Small intestine (tissue), 7 donors: ENCODE measurements around the gene GRIK4. TPM values are rescaled to one million over a fixed set of nuclear protein-coding genes. Genes with fewer than 3 reads are reported as not detected.
A peak's percentile ranks its signal among the peaks of the same experiment; 100 is the strongest.

Experiments
- DNase-seq, 2 donors: peaks; one replicate each; pipeline versions ENCODE4 v3.0.0 to v3.0.0-alpha.2; 2013
- FAIRE-seq: peaks from 2 replicates; lab custom pipeline; 2012; peaks lifted over from hg19 to GRCh38; lab: Jason Lieb, UNC
- H3K27ac ChIP-seq, 3 donors: one replicate each; pipeline ENCODE4 v1.5.1; 2013; ENCODE audit warnings: low read length in 2 of 3, mild to moderate bottlenecking in 2 of 3, control low read depth in 1 of 3, inconsistent platforms in 1 of 3, low read depth in 1 of 3, moderate library complexity in 1 of 3
- H3K27me3 ChIP-seq, 3 donors: one replicate each; pipeline ENCODE4 v1.6.1; 2013; ENCODE audit warnings: low read length in 3 of 3, inconsistent platforms in 1 of 3; ENCODE audit not compliant: control insufficient read depth in 3 of 3, insufficient read depth in 3 of 3
- H3K36me3 ChIP-seq, 3 donors: one replicate each; pipeline ENCODE4 v1.6.1; 2013; ENCODE audit warnings: low read length in 3 of 3, inconsistent platforms in 1 of 3, low read depth in 1 of 3, mild to moderate bottlenecking in 1 of 3, moderate library complexity in 1 of 3; ENCODE audit not compliant: control insufficient read depth in 3 of 3, insufficient read depth in 2 of 3
- H3K4me1 ChIP-seq, 3 donors: one replicate each; pipeline ENCODE4 v1.6.1; 2013; ENCODE audit warnings: low read length in 2 of 3, inconsistent platforms in 1 of 3, low read depth in 1 of 3, mild to moderate bottlenecking in 1 of 3, moderate library complexity in 1 of 3; ENCODE audit not compliant: control insufficient read depth in 3 of 3, insufficient read depth in 2 of 3
- H3K4me3 ChIP-seq, 3 donors: one replicate each; pipeline ENCODE4 v1.5.1; 2013; ENCODE audit warnings: low read length in 3 of 3, control low read depth in 1 of 3, inconsistent platforms in 1 of 3, low read depth in 1 of 3, mild to moderate bottlenecking in 1 of 3, moderate library complexity in 1 of 3
- H3K9me3 ChIP-seq, 2 donors: one replicate each; pipeline ENCODE4 v1.6.1; 2013; ENCODE audit warnings: low read depth in 1 of 2, low read length in 1 of 2; ENCODE audit not compliant: control insufficient read depth in 2 of 2, insufficient read depth in 1 of 2
- WGBS, 3 donors: extraction: QIAGEN DNeasy Blood & Tissue Kit; methylation state at CpG; one replicate each; pipeline ENCODE4 v1.1.7; 2013; 5-methylcytosine and 5-hydroxymethylcytosine counted together
- polyA plus RNA-seq, 4 donors: library from polyadenylated mRNA; stranded (reverse) in 3 of 4; unstranded in 1 of 4; fragments of 200-250 nt in 3 of 4; fragments of 120-200 nt in 1 of 4; gene quantifications; one replicate each; pipeline versions ENCODE4 v1.2.1 to v1.2.3, GENCODE V29; 2013
- donor health status: healthy with polysubstance abuse.
- donor health status: control.
- donor health status: control.
- donor health status: Bipolar disorder and iron deficiency.
- donor health status: healthy.

Gene GRIK4
- polyA plus RNA-seq, 4 donors, result 0.15 to 1.4 (median 0.27) TPM; not detected in 1

DNA sequence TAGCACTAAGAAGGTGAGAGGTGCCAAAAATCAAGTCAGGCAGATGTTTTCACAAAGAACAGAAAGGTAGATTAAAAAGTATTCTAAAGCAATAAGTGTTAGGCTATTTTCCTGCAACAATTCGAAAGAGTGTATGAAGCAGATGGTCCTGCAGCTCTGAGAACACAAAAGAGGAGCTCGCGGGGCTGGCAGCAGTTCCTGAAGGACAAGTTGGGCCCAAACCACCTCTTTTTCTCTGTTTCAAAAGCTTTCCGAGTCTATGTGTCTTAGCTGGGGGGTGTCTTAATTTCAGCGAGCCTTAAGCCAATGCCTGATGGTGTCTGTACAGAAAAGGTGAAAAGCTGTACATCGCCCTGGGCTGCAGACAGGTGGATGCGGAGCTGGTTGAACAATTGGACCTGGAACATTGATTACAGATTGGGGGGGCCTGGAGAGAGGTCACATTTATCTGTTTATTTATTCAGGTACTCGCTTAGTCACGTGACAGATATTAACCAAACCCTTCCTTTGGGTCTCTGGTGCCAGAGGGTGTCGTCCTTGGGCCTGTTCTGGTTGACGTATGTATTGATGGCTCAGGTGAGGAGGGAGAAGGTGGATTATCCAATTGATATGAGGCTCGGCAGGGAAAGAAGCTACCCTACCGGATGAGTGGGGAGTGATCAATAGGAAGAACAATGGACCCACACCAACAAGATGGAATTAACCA lies 24.7 kb downstream of the GRIK4 start:
- H3K27ac ChIP-seq, result no peak overlapping the region
- no peak overlapping the region for H3K4me3 ChIP-seq
- H3K36me3 ChIP-seq, result no peaks in the 10 kb centered on the region
- no peaks in the 10 kb centered on the region for H3K9me3 ChIP-seq
- FAIRE-seq, result no peak
- H3K4me1 ChIP-seq, result peaks cover 0 to 35% (median 0%) of the 10 kb centered on the region in 3 donors
- no peak for DNase-seq
- WGBS, 3 donors, result 83 to 90% (median 85%) methylated on average over 13 of the region's 13 CpGs
- H3K27me3 ChIP-seq, result peaks cover 0 to 5% (median 0%) of the 10 kb centered on the region in 3 donors

DNA sequence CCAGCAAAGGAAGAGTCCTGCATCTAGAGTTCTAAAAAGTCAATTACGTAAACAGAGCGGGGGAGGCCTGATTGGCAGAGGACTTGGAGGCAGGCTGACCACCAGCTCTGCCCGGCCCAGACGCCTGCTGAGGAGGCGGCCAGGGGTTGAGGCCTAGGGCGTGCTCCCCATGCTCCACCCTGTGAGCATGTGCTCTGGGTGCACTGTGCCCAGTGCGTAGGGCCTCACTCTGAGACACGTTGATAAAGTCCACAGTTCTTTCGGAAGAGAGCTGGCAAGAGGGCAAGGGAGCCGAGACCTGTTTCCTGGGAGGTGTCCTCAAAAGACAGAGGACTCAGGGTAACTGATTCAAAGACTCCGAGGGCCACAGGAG lies 25.2 kb downstream of the GRIK4 start:
- Histone ChIP-seq H3K27me3 (peaks cover 0 to 5% (median 0%) of the 10 kb centered on the region in 3 donors), H3K36me3 (no peaks in the 10 kb centered on the region), H3K27ac (no peak overlapping the region), H3K4me3 (no peak overlapping the region), H3K4me1 (peaks cover 0 to 34% (median 0%) of the 10 kb centered on the region in 3 donors), H3K9me3 (no peaks in the 10 kb centered on the region)
- DNase-seq, result peak; percentile 52 to 54
- FAIRE-seq, result no peak
- 39 to 71% (median 52%) methylated on average over 11 of the region's 11 CpGs for WGBS, 3 donors

DNA sequence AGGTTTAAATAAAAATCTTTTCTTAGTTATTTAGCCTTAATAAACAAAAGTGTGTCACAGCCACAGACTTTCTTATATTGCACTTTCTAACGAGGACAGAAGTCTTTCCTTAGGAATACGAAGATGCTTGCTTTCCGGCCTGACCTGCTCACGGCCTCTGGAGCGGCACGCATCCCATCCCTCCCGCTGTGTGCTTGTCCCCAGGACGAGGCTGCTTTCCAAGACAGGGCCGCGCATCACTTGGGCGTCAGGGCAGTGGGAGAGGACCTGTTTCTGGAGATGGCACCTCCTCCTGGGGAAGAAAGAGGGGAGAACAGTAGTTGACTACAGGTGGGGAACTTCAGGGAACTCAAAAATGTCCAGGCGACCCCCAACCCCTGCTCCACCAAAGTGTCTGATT lies 26.4 kb downstream of the GRIK4 start:
- no peak for FAIRE-seq
- DNase-seq, result no peak
- WGBS, 3 donors, result 92 to 97% (median 93%) methylated on average over 12 of the region's 12 CpGs

DNA sequence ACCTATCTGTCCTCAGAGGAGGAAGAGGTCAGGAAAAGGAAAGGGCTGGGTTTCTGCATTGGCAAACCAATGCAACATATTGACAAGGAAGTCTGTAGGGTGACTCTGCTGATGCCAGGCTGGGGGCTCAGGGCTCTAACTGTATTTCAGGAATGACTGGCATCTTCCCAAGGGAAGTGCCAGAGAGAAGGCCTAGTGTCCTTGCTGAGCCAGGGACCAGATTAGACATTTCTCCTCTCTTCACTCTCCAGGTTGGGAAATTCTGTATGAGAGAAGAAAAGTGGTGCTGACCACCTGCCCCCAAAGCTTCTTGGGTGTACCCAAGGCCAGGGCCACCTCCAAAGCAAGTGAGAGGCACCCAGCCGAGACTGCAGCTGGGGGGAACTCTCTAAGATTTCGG lies 27.2 kb downstream of the GRIK4 start:
- Histone ChIP-seq H3K27ac (no peak overlapping the region), H3K36me3 (no peaks in the 10 kb centered on the region), H3K27me3 (peaks cover 0 to 5% (median 0%) of the 10 kb centered on the region in 3 donors), H3K4me1 (peaks cover 0 to 18% (median 0%) of the 10 kb centered on the region in 3 donors), H3K4me3 (no peak overlapping the region), H3K9me3 (no peaks in the 10 kb centered on the region)
- FAIRE-seq (no peak), DNase-seq (no peak)
- 83 to 93% (median 91%) methylated on average over 2 of the region's 2 CpGs for WGBS, 3 donors

More for the DNA sequence above, 26.4 kb downstream of the GRIK4 start:
- H3K4me3 ChIP-seq, result no peak overlapping the region
- peaks cover 0 to 5% (median 0%) of the 10 kb centered on the region in 3 donors for H3K27me3 ChIP-seq
- H3K9me3 ChIP-seq, result no peaks in the 10 kb centered on the region
- peaks cover 0 to 23% (median 0%) of the 10 kb centered on the region in 3 donors for H3K4me1 ChIP-seq
- H3K36me3 ChIP-seq, result no peaks in the 10 kb centered on the region
- H3K27ac ChIP-seq, result no peak overlapping the region

DNA sequence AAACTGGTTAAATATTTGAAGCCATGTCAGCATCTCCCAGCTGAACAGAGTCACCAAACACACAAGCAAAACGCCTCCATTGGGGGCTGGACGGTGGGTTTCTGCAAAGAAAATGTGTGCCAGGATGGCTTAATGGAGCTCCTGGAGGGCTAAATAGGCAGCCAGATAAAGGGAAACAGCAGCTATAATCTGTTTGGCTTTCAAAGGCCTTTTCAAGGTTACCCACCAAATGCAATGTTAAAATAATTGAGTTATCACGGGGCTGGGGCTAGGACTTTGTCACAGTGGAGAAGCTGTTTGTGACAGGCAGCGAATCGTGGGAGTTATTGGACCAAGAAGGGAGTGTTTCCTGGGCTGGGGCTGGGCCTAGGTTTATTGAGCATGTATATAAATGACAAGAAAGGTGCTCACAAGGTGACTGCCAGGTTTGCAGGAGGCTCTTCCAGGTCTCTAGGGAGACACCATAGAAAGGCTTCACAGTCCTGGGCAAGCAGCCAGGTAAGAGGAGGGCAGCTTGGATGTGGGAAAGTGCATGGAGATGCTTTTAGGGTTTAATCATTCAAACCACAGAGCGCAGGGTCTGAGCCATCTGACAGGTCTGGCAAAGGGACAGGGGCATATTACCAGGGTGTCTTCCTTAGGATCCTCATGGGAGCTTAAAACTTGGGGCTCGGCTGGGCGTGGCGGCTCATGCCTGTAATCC lies 28.3 kb downstream of the GRIK4 start:
- FAIRE-seq (no peak), DNase-seq (peak in 1 of 2 donors; percentile 28)
- Histone ChIP-seq H3K27ac (no peak overlapping the region), H3K4me1 (peaks cover 0 to 18% (median 0%) of the 10 kb centered on the region in 3 donors), H3K4me3 (no peak overlapping the region), H3K36me3 (no peaks in the 10 kb centered on the region), H3K27me3 (no peaks in the 10 kb centered on the region), H3K9me3 (no peaks in the 10 kb centered on the region)
- 56 to 78% (median 61%) methylated on average over 9 of the region's 9 CpGs for WGBS, 3 donors

DNA sequence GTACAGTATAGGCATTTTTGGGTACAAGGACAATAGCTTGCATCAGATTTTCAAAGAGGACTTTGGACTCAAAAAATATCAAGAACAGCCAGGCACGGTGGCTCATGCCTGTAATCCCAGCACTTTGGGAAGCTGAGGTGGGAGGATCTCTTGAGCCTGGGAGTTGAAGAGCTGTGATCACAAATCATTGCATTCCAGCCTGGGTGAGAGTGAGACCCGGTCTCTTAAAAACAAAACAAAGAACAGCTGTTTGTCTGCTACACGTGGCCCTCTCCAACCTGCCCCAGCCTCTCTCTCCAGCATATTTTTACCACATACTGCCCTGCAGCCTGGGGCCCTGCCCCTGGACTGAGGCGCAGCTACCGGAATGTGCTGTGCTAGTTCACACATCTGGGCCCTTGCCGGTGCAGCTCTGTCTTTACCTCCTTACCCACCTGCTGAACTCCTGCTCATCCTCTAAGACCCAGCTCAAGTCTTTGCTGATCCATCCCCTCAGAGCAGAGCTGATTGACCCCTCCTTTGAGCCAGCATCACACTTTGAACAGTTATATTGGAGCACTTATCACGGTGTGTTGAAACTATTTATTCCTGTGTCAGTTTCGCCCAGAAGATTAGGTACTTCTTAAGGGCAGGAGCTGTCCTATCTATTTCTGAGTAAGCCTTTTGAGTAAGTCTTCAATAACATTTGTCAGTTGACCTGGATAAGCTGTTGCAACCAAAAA lies 29.4 kb downstream of the GRIK4 start:
- Histone ChIP-seq H3K27ac (peak overlapping the region in 1 of 3 donors; percentile 47), H3K36me3 (no peaks in the 10 kb centered on the region), H3K4me3 (no peak overlapping the region), H3K4me1 (peaks cover 0 to 18% (median 0%) of the 10 kb centered on the region in 3 donors), H3K27me3 (no peaks in the 10 kb centered on the region), H3K9me3 (no peaks in the 10 kb centered on the region)
- peak in 1 of 2 donors; percentile 59 for DNase-seq
- no peak for FAIRE-seq
- WGBS, 3 donors, result 35 to 52% (median 44%) methylated on average over 8 of the region's 8 CpGs

DNA sequence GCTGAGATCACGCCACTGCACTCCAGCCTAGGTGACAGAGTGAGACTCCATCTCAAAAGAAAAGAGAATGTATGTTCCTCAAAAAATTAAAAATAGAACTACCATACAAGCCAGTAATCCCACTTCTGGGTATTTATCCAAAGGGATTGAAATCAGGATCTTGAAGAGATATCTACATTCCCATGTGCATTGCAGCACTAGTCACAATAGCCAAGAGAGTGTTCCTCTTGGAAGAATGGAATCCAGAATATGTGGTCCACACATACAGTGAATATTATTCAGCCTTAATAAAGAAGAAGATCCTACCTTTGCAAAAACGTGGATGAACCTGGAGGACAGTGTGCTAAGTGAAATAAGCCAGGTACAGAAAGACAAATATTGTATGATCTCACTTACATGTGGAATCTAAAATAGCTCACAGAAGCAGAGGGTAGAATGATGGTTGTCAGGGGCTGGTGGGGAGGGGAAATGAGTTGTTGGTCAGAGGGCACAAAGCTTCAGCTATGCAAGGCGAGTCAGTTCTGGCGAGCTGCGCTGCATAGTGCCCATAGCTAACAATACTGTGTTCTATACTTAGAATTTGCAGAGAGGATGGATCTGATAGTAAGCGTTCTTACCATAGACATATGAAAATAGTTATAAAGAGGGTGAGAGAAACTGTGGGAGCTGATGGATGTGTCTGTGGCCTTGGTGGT lies 32.1 kb downstream of the GRIK4 start:
- H3K4me3 ChIP-seq, result no peak overlapping the region
- H3K9me3 ChIP-seq, result no peaks in the 10 kb centered on the region
- no peaks in the 10 kb centered on the region for H3K27me3 ChIP-seq
- H3K4me1 ChIP-seq, result peaks cover 0 to 30% (median 0%) of the 10 kb centered on the region in 3 donors
- FAIRE-seq (no peak), DNase-seq (no peak)
- H3K36me3 ChIP-seq, result no peaks in the 10 kb centered on the region
- WGBS, 3 donors, result 84 to 93% (median 84%) methylated on average over 6 of the region's 6 CpGs
- no peak overlapping the region for H3K27ac ChIP-seq

DNA sequence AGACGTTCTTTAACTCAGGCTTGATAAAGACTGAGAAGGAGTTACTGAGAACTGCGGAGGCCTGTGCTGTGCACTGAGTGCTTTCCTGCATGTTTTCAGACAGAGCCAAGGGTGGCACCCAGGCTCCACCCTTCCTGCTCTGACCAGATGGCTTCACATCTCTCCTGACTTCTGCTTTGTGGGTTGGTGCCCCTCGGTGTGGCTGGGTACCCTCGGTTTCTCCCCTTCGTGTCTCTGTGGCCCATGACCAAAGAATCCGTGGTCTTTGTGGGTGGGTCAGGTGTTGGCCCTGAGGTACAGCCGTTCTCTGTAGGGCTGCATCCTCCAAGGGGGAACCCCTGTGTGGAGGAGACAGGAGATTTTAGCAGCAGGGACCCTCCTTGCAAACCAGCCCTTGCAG lies 34.3 kb downstream of the GRIK4 start:
- DNase-seq (no peak), FAIRE-seq (no peak)
- Histone ChIP-seq H3K4me3 (no peak overlapping the region), H3K27ac (no peak overlapping the region), H3K9me3 (no peaks in the 10 kb centered on the region), H3K4me1 (peaks cover 0 to 22% (median 0%) of the 10 kb centered on the region in 3 donors), H3K27me3 (no peaks in the 10 kb centered on the region), H3K36me3 (no peaks in the 10 kb centered on the region)
- WGBS, 3 donors, result 60 to 70% (median 61%) methylated on average over 7 of the region's 7 CpGs
